ENCODE measurements around the gene MRPL37.
"Not testable (repeated sequence)": the region's sequence is repeated elsewhere in the genome, so short reads cannot be mapped to it uniquely, and the experiment has no call there.

The MRPL37 gene

GRCh38 chr1:54172614-54173599 is 27.1 kb upstream of the MRPL37 start:
- DNase-seq: no peak

GRCh38 chr1:54173681-54174080 is 26.3 kb upstream of the MRPL37 start:
- DNase-seq: no peak

- DNase-seq: no peak
These were observed 25.9 kb upstream of the MRPL37 start for GRCh38 chr1:54174106-54174505.

- no peak for DNase-seq
These were observed 23.2 kb upstream of the MRPL37 start for GRCh38 chr1:54176621-54177327.

GRCh38 chr1:54177726-54178125 is 22.2 kb upstream of the MRPL37 start:
- no peak for DNase-seq

- DNase-seq: no peak
These were observed 21.5 kb upstream of the MRPL37 start for GRCh38 chr1:54178296-54179070.

- DNase-seq: no peak
These were observed 19.1 kb upstream of the MRPL37 start for GRCh38 chr1:54180701-54181360.

- no peak for DNase-seq
These were observed 13.9 kb upstream of the MRPL37 start for GRCh38 chr1:54186056-54186455.

- no peak for DNase-seq
These were observed 11.7 kb upstream of the MRPL37 start for GRCh38 chr1:54188291-54188690.

GRCh38 chr1:54190526-54190925 is 9.4 kb upstream of the MRPL37 start:
- DNase-seq: no peak

GRCh38 chr1:54191525-54191924 is 8.4 kb upstream of the MRPL37 start:
- no peak for DNase-seq

GRCh38 chr1:54193453-54193852 is 6.5 kb upstream of the MRPL37 start:
- DNase-seq: no peak

- no peak for DNase-seq
These were observed 709 bp upstream of the MRPL37 start for GRCh38 chr1:54199151-54199764.

- no peak for DNase-seq
These were observed 591 bp downstream of the MRPL37 start for GRCh38 chr1:54200519-54200997.

GRCh38 chr1:54204199-54204598 is 4.2 kb downstream of the MRPL37 start:
- no peak for DNase-seq

GRCh38 chr1:54207287-54207686 is 7.3 kb downstream of the MRPL37 start:
- DNase-seq: no peak

GRCh38 chr1:54207896-54208295 is 7.9 kb downstream of the MRPL37 start:
- DNase-seq: not testable (repeated sequence)

GRCh38 chr1:54212872-54213271 is 12.9 kb downstream of the MRPL37 start:
- no peak for DNase-seq

GRCh38 chr1:54215523-54215922 is 15.6 kb downstream of the MRPL37 start:
- DNase-seq: no peak

GRCh38 chr1:54218883-54219687 is 19.1 kb downstream of the MRPL37 start:
- no peak for DNase-seq

- no peak for DNase-seq
These were observed 19.7 kb downstream of the MRPL37 start for GRCh38 chr1:54219688-54220003.

All from NCI-H446 treated with DMSO at 0.1 percent for 48 hours (cell line).